Smooth muscle cell (in vitro differentiated cells): ENCODE results near the gene YTHDF1. TPM values are rescaled to one million over a fixed set of nuclear protein-coding genes. Genes with fewer than 3 reads are reported as not detected.

Experiments used
- DNase-seq: peaks from one replicate; lab custom pipeline; 2025; ENCODE audit not compliant: unreplicated experiment; lab: John Stamatoyannopoulos, UW
- H2AFZ ChIP-seq: fragments of 200-600 bp; sonication (generic); 2 replicates; pipeline ENCODE4 v1.6.0; 2016; ENCODE audit warnings: antibody characterized with exemption, low read depth, mild to moderate bottlenecking
- H3F3A ChIP-seq: fragments of 200-600 bp; sonication (generic); 2 replicates; pipeline ENCODE4 v1.6.0; 2017; ENCODE audit warnings: antibody characterized with exemption, low read depth
- H3K27ac ChIP-seq: fragments of 200-600 bp; sonication (generic); 2 replicates; pipeline ENCODE4 v1.5.1; 2016; ENCODE audit warnings: low read depth, mild to moderate bottlenecking
- H3K27me3 ChIP-seq: fragments of 200-600 bp; sonication (generic); 2 replicates; pipeline ENCODE4 v1.6.1; 2016; ENCODE audit warnings: low read depth, mild to moderate bottlenecking
- H3K36me3 ChIP-seq: fragments of 200-600 bp; sonication (generic); 2 replicates; pipeline ENCODE4 v1.5.1; 2016; ENCODE audit warnings: low read depth
- H3K4me1 ChIP-seq: fragments of 200-600 bp; sonication (generic); 2 replicates; pipeline ENCODE4 v1.5.1; 2016; ENCODE audit warnings: low read depth
- H3K4me2 ChIP-seq: fragments of 200-600 bp; sonication (generic); 2 replicates; pipeline ENCODE4 v1.6.0; 2016; ENCODE audit warnings: mild to moderate bottlenecking
- H3K4me3 ChIP-seq: fragments of 200-600 bp; sonication (generic); 2 replicates; pipeline ENCODE4 v1.5.1; 2016; ENCODE audit warnings: mild to moderate bottlenecking
- H3K79me2 ChIP-seq: fragments of 200-600 bp; sonication (generic); 2 replicates; pipeline ENCODE4 v1.6.0; 2016; ENCODE audit warnings: low read depth, mild to moderate bottlenecking
- H3K9ac ChIP-seq: fragments of 200-600 bp; sonication (generic); 2 replicates; pipeline ENCODE4 v1.6.0; 2016; ENCODE audit warnings: low read depth
- H3K9me3 ChIP-seq: fragments of 200-600 bp; sonication (generic); replicated peaks from 2 replicates; pipeline ENCODE4 v1.5.1; 2016; ENCODE audit warnings: low read depth
- H4K20me1 ChIP-seq: fragments of 200-600 bp; sonication (generic); 2 replicates; pipeline ENCODE4 v1.6.0; 2016; ENCODE audit warnings: low read depth
- CTCF ChIP-seq: fragments of 200-600 bp; sonication (generic); IDR thresholded peaks from 2 replicates; pipeline ENCODE4 v1.5.1; 2017; ENCODE audit warnings: borderline replicate concordance, mild to moderate bottlenecking, antibody characterized with exemption; ENCODE audit not compliant: insufficient read depth, poor library complexity, severe bottlenecking
- WGBS: methylation state at CpG from one replicate; pipeline ENCODE4 v1.1.7; 2016; ENCODE audit warnings: low lambda C conversion rate; 5-methylcytosine and 5-hydroxymethylcytosine counted together
- polyA plus RNA-seq: library from polyadenylated mRNA; unstranded; fragments of >200 nt; fragmentation: Nextera tagmentation; extraction: Ambion mirVana; gene quantifications from 2 replicates; pipeline ENCODE4 v1.2.1, GENCODE V29; 2016
- total RNA-seq: library from RNA; depleted of rRNA; stranded (reverse); fragments of >200 nt; gene quantifications from 2 replicates; pipeline ENCODE4 v1.2.3, GENCODE V29; 2014

YTHDF1 gene
- total and polyA plus RNA-seq, 2 experiments from 2014 or later = 28.2 to 35.8 TPM

GRCh38 chr20:63239431-63239830 lies 23.5 kb upstream of the YTHDF1 start:
- H3F3A ChIP-seq = no peaks in the 10 kb centered on the region
- no peak overlapping the region for H3K4me3 ChIP-seq
- no peaks in the 10 kb centered on the region for H3K79me2 ChIP-seq
- H3K4me2 ChIP-seq = no peak overlapping the region
- TF ChIP-seq CTCF = no peak
- H3K9me3 ChIP-seq = no peaks in the 10 kb centered on the region
- no peak overlapping the region for H2AFZ ChIP-seq
- peaks cover 13% of the 10 kb centered on the region for H3K4me1 ChIP-seq
- H3K27me3 ChIP-seq = no peaks in the 10 kb centered on the region
- no peaks in the 10 kb centered on the region for H3K36me3 ChIP-seq
- 94% methylated on average over 30 of the region's 30 CpGs for WGBS
- no peak overlapping the region for H3K9ac ChIP-seq
- no peaks in the 10 kb centered on the region for H4K20me1 ChIP-seq
- no peak for DNase-seq
- no peak overlapping the region for H3K27ac ChIP-seq

- H3K9ac ChIP-seq = no peak overlapping the region
- no peak overlapping the region for H3K4me3 ChIP-seq
- H3K9me3 ChIP-seq = no peaks in the 10 kb centered on the region
- H3F3A ChIP-seq = peaks cover under 1% of the 10 kb centered on the region
- no peaks in the 10 kb centered on the region for H4K20me1 ChIP-seq
- no peaks in the 10 kb centered on the region for H3K27me3 ChIP-seq
- 80% methylated on average over 16 of the region's 16 CpGs for WGBS
- no peak overlapping the region for H3K27ac ChIP-seq
- H3K4me2 ChIP-seq = no peak overlapping the region
- H2AFZ ChIP-seq = no peak overlapping the region
- no peak for DNase-seq
- TF ChIP-seq CTCF = no peak
- H3K79me2 ChIP-seq = no peaks in the 10 kb centered on the region
- H3K36me3 ChIP-seq = no peaks in the 10 kb centered on the region
- peaks cover 16% of the 10 kb centered on the region for H3K4me1 ChIP-seq
Observed at GRCh38 chr20:63238514-63239125, 22.7 kb upstream of the YTHDF1 start.

- 90% methylated on average over 10 of the region's 10 CpGs for WGBS
- no peaks in the 10 kb centered on the region for H3K79me2 ChIP-seq
Observed at GRCh38 chr20:63238031-63238430, 22.1 kb upstream of the YTHDF1 start.

More at GRCh38 chr20:63238031-63238430, 22.1 kb upstream of the YTHDF1 start:
- Histone ChIP-seq H3K27me3 (no peaks in the 10 kb centered on the region), H3K4me2 (no peak overlapping the region), H3K36me3 (no peaks in the 10 kb centered on the region), H3K4me1 (peaks cover 22% of the 10 kb centered on the region), H3K9me3 (no peaks in the 10 kb centered on the region), H3K27ac (no peak overlapping the region), H3K9ac (no peak overlapping the region), H4K20me1 (no peaks in the 10 kb centered on the region), H3K4me3 (no peak overlapping the region), H2AFZ (no peak overlapping the region), H3F3A (peaks cover 6% of the 10 kb centered on the region)
- DNase-seq = no peak
- TF ChIP-seq CTCF = no peak
